GM19043 (cell line): ENCODE results near the gene DNA2.
"Not testable (repeated sequence)": the region's sequence is repeated elsewhere in the genome, so short reads cannot be mapped to it uniquely, and the experiment has no call there.

ENCODE experiments used
- ATAC-seq: cut with Tn5 transposase; IDR thresholded peaks from one replicate; pipeline ENCODE4 v1.9.1; 2021; ENCODE audit warnings: low read depth; ENCODE audit not compliant: unreplicated experiment

Gene DNA2

GRCh38 chr10:68471586-68472408 is at the start of gene DNA2:
Gene DNA2, minus strand, starts transcription at chr10:68471973. Its CDS starts 109 bp downstream, at chr10:68471864.
- peak; percentile 91 for ATAC-seq

- not testable (repeated sequence) for ATAC-seq
These were observed 46.8 kb upstream of the DNA2 start for GRCh38 chr10:68518609-68519008.

GRCh38 chr10:68517188-68517587 is 45.4 kb upstream of the DNA2 start:
- ATAC-seq = no peak

- ATAC-seq = no peak
These were observed 45.0 kb upstream of the DNA2 start for GRCh38 chr10:68516766-68517165.

- ATAC-seq = not testable (repeated sequence)
These were observed 44.4 kb upstream of the DNA2 start for GRCh38 chr10:68516216-68516615.

- ATAC-seq = no peak
These were observed 36.3 kb upstream of the DNA2 start for GRCh38 chr10:68508090-68508489.

- no peak for ATAC-seq
These were observed 34.6 kb upstream of the DNA2 start for GRCh38 chr10:68506411-68506810.

GRCh38 chr10:68502846-68503245 is 31.1 kb upstream of the DNA2 start:
- no peak for ATAC-seq

GRCh38 chr10:68501691-68502090 is 29.9 kb upstream of the DNA2 start:
- ATAC-seq = no peak

GRCh38 chr10:68499544-68499943 is 27.8 kb upstream of the DNA2 start:
- ATAC-seq = no peak

GRCh38 chr10:68496072-68496471 is 24.3 kb upstream of the DNA2 start:
- no peak for ATAC-seq

GRCh38 chr10:68492118-68492517 is 20.3 kb upstream of the DNA2 start:
- no peak for ATAC-seq

GRCh38 chr10:68489919-68490318 is 18.1 kb upstream of the DNA2 start:
- ATAC-seq = no peak

GRCh38 chr10:68474021-68474420 is 2.2 kb upstream of the DNA2 start:
- ATAC-seq = no peak

GRCh38 chr10:68471063-68471585 is 649 bp downstream of the DNA2 start:
- no peak for ATAC-seq

- ATAC-seq = no peak
These were observed 1.5 kb downstream of the DNA2 start for GRCh38 chr10:68470300-68470699.

- no peak for ATAC-seq
These were observed 1.9 kb downstream of the DNA2 start for GRCh38 chr10:68469838-68470237.

- not testable (repeated sequence) for ATAC-seq
These were observed 7.0 kb downstream of the DNA2 start for GRCh38 chr10:68464729-68465128.

GRCh38 chr10:68463365-68464093 is 8.2 kb downstream of the DNA2 start:
- no peak for ATAC-seq

- ATAC-seq = no peak
These were observed 9.2 kb downstream of the DNA2 start for GRCh38 chr10:68462536-68462935.

GRCh38 chr10:68461032-68461431 is 10.7 kb downstream of the DNA2 start:
- ATAC-seq = no peak

GRCh38 chr10:68449698-68450097 is 22.1 kb downstream of the DNA2 start:
- not testable (repeated sequence) for ATAC-seq
